ENCODE data around the gene ESRRA.

Gene ESRRA

DNA sequence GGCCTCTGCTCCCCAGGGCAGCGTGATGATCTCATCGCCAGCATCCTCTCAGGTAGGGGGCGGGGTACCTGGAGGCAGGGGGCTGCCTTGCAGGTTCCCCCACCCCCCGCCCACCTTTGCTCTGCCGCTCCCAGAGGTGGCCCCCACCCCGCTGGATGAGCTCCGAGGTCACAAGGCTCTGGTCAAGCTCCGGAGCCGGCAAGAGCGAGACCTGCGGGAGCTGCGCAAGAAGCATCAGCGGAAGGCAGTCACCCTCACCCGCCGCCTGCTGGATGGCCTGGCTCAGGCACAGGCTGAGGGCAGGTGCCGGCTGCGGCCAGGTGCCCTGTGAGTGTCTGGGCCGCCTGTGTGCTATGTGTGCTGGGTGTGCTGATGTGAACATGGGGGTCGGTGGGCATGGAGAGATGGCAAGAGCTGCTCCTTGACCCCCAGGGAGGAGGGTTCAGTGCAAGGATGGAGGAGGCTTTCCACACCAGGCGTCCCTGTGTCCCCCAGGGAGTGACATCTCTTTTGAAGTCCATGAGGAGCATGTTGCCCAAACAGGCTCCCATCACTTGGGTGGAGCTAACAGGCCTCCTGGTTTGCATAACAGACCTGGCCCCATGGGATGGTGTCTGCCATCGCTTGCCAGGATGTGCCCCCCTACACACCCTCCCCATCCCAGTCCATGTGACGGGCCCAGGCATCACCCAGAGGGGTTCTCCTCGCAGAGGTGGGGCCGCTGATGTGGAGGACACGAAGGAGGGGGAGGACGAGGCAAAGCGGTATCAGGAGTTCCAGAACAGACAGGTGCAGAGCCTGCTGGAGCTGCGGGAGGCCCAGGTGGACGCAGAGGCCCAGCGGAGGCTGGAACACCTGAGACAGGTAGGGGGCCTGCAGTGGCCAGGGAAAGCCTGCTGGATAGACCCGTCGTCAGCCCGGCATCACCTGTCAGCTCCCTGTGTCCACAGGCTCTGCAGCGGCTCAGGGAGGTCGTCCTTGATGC, 39.9 kb upstream of the ESRRA start:
- H3K4me3 ChIP-seq (ENCODE audit: control insufficient read depth, low read depth, low read length), result no peak overlapping the region
- TF ChIP-seq, protein P1, sequence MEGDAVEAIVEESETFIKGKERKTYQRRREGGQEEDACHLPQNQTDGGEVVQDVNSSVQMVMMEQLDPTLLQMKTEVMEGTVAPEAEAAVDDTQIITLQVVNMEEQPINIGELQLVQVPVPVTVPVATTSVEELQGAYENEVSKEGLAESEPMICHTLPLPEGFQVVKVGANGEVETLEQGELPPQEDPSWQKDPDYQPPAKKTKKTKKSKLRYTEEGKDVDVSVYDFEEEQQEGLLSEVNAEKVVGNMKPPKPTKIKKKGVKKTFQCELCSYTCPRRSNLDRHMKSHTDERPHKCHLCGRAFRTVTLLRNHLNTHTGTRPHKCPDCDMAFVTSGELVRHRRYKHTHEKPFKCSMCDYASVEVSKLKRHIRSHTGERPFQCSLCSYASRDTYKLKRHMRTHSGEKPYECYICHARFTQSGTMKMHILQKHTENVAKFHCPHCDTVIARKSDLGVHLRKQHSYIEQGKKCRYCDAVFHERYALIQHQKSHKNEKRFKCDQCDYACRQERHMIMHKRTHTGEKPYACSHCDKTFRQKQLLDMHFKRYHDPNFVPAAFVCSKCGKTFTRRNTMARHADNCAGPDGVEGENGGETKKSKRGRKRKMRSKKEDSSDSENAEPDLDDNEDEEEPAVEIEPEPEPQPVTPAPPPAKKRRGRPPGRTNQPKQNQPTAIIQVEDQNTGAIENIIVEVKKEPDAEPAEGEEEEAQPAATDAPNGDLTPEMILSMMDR (IDR thresholded peaks at IDR 0.05; ENCODE audit: control insufficient read depth, insufficient read depth, low read depth, low read length, missing control alignments), result no peak
- no peak for DNase-seq (ENCODE audit: low read depth)

DNA sequence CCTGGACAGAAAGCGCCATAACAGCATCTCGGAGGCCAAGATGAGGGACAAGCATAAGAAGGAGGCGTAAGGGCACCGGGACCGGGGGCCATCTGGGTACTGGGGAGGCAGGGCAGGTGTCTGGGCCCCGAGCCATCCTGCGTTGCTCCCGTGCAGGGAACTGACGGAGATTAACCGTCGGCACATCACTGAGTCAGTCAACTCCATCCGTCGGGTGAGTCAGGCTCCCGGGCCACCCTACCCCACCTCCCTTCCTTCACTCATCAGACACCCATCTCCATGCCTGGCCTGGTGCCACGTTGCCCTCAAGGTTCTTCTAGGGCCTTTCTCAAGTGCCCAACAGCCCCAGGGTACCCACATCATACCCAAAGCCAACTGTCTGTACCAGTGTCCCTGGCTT, 39.0 kb upstream of the ESRRA start:
- TF ChIP-seq, protein P1 (IDR thresholded peaks at IDR 0.05; ENCODE audit: control insufficient read depth, insufficient read depth, low read depth, low read length, missing control alignments), result no peak
- no peak overlapping the region for H3K4me3 ChIP-seq (ENCODE audit: control insufficient read depth, low read depth, low read length)
- no peak for DNase-seq (ENCODE audit: low read depth)

DNA sequence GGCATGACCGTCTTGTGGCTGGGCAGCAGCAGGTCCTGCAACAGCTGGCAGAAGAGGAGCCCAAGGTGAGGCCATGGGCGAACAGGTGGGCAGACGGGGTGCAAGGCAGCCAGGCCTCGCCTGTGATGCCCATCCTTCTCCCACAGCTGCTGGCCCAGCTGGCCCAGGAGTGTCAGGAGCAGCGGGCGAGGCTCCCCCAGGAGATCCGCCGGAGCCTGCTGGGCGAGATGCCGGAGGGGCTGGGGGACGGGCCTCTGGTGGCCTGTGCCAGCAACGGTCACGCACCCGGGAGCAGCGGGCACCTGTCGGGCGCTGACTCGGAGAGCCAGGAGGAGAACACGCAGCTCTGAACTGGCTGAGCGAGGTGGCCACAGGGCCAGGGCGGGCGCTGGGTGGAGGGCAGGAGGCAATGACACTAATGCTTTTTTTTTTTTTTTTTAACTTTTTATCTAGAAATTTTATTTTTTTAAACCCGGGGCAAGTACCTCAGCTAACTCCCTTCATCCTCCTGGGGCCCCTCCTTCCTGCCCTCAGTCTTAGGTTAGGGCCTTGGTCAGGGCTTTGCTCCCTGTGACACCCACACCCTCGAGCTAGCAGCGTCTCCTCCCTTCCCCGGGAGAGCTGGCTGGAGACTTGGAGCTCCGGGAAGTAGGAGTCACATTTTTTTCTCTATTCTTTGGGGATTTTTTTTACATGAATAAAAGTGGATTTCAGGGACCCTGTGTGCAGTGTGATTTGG, 37.9 kb upstream of the ESRRA start:
- H3K4me3 ChIP-seq (ENCODE audit: control insufficient read depth, low read depth, low read length), result no peak overlapping the region
- TF ChIP-seq, protein P1 (IDR thresholded peaks at IDR 0.05; ENCODE audit: control insufficient read depth, insufficient read depth, low read depth, low read length, missing control alignments), result no peak
- no peak for DNase-seq (ENCODE audit: low read depth)

DNA sequence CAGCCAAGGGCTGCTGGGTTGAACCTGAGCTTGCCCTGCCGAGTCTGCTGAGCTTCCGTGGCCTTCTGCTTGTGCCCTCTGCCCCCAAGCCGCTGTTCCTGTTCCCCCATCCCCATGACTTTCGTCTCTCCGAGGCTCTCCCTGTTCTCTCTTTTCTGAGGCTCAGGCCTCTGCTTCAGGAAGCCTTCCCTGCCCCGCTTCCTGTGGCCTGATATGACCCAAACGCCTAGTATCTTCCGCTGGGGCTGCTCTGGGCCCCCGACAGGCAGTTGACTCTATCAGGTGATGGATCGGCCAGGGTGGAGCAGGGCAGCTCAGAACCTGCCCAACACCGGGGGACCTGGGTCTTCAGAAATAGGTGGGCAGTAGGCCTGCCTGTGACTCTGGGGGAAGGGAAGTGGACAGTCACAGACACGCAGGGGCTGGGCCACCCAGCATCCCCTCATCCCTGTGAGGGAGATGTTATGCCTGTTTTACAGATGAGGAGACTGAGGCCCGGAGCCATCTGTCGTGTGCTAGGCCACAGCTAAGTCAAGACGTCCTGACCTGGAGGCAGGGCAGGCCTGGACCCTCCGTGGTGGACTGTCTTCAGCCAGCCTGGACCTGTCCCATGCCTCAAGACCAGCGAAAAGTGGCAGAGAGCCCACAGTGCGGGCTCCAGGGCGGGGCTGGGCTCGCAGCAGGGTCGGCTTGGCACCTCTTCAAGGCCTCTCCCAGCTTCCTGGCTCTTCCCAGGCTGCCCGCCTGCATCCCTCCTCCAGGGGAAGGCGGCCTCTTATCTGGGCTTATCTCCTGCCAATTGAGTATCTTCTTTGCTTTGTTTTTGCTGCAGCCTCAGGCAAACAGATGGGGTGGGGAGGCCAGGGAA, 37.1 kb upstream of the ESRRA start:
- peak overlapping the region; percentile 60; the same call in 1 of the 2 replicates for H3K4me3 ChIP-seq (ENCODE audit: control insufficient read depth, low read depth, low read length)
- DNase-seq (ENCODE audit: low read depth), result no peak
- TF ChIP-seq, protein P1 (IDR thresholded peaks at IDR 0.05; ENCODE audit: control insufficient read depth, insufficient read depth, low read depth, low read length, missing control alignments), result no peak

DNA sequence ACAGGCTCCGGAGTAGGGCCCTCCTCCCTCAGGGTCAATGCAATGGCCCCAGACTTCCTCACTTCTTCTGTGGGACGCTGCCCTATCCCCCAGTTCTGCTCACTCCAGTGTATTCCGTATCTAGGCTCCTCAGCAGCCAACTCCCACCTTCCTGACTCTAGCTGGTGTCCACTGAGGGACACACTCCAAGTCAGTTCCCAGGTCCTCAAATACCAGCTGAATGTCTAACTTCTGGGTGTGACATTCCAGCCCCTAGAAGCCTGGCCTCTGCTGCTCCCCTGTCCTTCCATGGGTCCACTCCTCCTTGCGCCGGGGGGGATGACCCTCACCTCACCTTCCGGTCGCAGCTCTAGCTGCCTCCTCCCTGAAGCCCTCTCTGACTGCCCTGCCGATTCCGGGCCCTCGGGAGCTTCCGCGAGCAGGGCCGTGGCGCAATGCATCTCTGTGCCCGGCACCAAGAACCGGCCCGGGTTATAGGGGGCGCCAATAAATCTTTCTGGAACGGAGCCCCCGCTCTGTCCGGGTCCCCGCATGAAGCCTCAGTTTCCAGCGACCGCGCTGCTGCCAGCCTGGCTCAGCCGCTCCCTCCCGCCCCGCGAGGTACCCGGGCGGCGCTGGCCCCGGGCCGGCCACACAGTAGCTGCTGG, 36.3 kb upstream of the ESRRA start:
- H3K4me3 ChIP-seq (ENCODE audit: control insufficient read depth, low read depth, low read length), result peak overlapping the region; percentile 60
- no peak for DNase-seq (ENCODE audit: low read depth)
- TF ChIP-seq, protein P1 (IDR thresholded peaks at IDR 0.05; ENCODE audit: control insufficient read depth, insufficient read depth, low read depth, low read length, missing control alignments), result no peak

Measured in AG09309 (cell line).